BJ (cell line): ENCODE data around the gene RAPGEF5. TPM values are rescaled to one million over a fixed set of nuclear protein-coding genes. Genes with fewer than 3 reads are reported as not detected.

Experiments
- CTCF ChIA-PET: fragments of 350-600 bp; formaldehyde crosslinking; extraction: SDS; loops from one replicate; lab custom pipeline; 2021; ENCODE audit warnings: antibody characterized with exemption, inconsistent platforms; lab: Yijun Ruan, JAX
- POLR2A ChIA-PET: fragments of 300-600 bp; sonication (Branson Sonifier 250); formaldehyde crosslinking; extraction: SDS; loops from one replicate; lab custom pipeline; 2021; ENCODE audit warnings: antibody characterized with exemption; lab: Charles Lee
- DNase-seq: peaks from one replicate; pipeline ENCODE4 v3.0.0-alpha.2; 2011; ENCODE audit warnings: low read depth
- H3K27me3 ChIP-seq: 2 replicates; pipeline ENCODE4 v1.6.0; 2011; ENCODE audit warnings: low read length; ENCODE audit not compliant: control insufficient read depth, insufficient read depth
- H3K36me3 ChIP-seq: 2 replicates; pipeline ENCODE4 v1.5.1; 2011; ENCODE audit warnings: low read length; ENCODE audit not compliant: control insufficient read depth, insufficient read depth
- H3K4me3 ChIP-seq: 2 replicates; pipeline ENCODE4 v1.5.1; 2011; ENCODE audit warnings: low read depth, mild to moderate bottlenecking, control low read depth, low read length
- polyA plus RNA-seq: library from polyadenylated mRNA; depleted of rRNA; stranded (reverse); fragments of >200 nt; gene quantifications from 2 replicates; pipeline ENCODE4 v1.2.3, GENCODE V29; 2011
- TF ChIP-seq, protein P1 (sequence below): IDR thresholded peaks from 2 replicates; pipeline ENCODE4 v1.5.1; 2011; ENCODE audit warnings: low read depth, mild to moderate bottlenecking, control low read depth, inconsistent platforms, low read length, moderate library complexity; ENCODE audit not compliant: insufficient read depth

Gene RAPGEF5
- polyA plus RNA-seq, 1 experiment, result not detected

DNA sequence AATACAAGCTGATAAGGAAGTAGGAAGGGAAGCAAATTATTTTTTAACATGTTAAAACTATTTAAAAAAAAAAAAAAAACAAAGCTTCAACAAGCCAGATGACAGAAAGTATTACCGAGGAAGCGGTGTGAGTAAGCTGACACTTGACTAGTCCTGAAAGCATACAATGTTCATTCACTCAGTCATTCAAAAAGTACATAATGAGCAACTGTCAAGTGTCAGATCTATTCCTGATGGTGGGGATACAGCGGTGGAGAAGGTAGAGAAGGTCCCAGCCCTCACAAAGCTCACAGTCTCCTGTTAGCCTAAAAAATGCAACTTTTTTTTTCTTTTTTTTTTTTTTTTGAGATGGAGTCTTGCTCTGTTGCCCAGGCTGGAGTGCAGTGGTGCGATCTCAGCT is 40.0 kb downstream of the RAPGEF5 start:
- TF ChIP-seq, protein P1, sequence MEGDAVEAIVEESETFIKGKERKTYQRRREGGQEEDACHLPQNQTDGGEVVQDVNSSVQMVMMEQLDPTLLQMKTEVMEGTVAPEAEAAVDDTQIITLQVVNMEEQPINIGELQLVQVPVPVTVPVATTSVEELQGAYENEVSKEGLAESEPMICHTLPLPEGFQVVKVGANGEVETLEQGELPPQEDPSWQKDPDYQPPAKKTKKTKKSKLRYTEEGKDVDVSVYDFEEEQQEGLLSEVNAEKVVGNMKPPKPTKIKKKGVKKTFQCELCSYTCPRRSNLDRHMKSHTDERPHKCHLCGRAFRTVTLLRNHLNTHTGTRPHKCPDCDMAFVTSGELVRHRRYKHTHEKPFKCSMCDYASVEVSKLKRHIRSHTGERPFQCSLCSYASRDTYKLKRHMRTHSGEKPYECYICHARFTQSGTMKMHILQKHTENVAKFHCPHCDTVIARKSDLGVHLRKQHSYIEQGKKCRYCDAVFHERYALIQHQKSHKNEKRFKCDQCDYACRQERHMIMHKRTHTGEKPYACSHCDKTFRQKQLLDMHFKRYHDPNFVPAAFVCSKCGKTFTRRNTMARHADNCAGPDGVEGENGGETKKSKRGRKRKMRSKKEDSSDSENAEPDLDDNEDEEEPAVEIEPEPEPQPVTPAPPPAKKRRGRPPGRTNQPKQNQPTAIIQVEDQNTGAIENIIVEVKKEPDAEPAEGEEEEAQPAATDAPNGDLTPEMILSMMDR, result no peak
- no peaks in the 10 kb centered on the region; the same call in 1 of the 2 replicates for H3K27me3 ChIP-seq
- DNase-seq, result no peak
- CTCF ChIA-PET, result interaction anchor here (0.6 kb wide), 1 partner anchor 16 kb away, joined by 3 read pairs; no protein-coding TSS in a partner anchor
- POLR2A ChIA-PET, result no interaction called here
- H3K36me3 ChIP-seq, result no peaks in the 10 kb centered on the region
- no peak overlapping the region for H3K4me3 ChIP-seq

DNA sequence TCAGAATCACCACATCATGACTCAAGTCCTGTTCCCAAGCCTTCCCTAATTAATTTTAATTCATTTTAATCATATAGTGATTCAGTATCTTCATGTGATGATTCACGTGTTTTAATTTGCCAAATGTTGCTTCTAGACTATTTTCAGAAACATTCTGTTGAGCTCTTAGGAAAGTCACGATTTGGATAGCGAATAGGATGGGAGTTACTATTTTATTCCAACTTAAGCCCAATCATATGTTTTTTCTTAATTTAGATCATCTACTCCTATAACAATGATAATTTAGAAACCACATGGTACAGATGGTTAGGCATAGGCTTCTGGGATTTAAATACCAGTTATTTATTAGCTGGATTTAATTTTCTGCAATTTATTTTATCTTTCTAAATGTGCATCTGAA is 49.1 kb downstream of the RAPGEF5 start:
- TF ChIP-seq, protein P1, result no peak
- CTCF ChIA-PET, result no interaction called here
- POLR2A ChIA-PET, result no interaction called here

DNA sequence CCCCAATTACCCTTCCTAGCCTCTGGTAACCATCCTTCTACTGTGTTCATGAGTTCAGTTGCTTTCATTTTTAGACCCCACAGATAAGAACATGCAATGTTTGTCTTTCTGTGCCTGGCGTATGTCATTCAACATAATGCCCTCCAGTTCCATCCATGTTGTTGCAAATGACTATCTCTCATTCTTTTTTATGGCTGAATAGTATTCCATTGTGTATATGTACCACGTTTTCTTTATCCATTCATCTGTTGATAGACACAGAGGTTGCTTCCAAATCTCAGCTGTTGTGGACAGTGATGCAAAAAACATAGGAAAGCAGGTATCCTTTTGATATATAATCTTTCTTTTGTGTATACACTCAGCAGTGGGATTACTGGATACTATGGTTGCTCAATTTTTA is 51.2 kb downstream of the RAPGEF5 start:
- POLR2A ChIA-PET, result no interaction called here
- TF ChIP-seq, protein P1, result no peak
- no peaks in the 10 kb centered on the region for H3K27me3 ChIP-seq
- CTCF ChIA-PET, result no interaction called here
- no peak overlapping the region for H3K4me3 ChIP-seq
- DNase-seq, result no peak
- no peaks in the 10 kb centered on the region for H3K36me3 ChIP-seq

More for the DNA sequence above, 49.1 kb downstream of the RAPGEF5 start:
- H3K36me3 ChIP-seq, result no peaks in the 10 kb centered on the region
- no peaks in the 10 kb centered on the region; the same call in 1 of the 2 replicates for H3K27me3 ChIP-seq
- no peak for DNase-seq
- H3K4me3 ChIP-seq, result no peak overlapping the region

DNA sequence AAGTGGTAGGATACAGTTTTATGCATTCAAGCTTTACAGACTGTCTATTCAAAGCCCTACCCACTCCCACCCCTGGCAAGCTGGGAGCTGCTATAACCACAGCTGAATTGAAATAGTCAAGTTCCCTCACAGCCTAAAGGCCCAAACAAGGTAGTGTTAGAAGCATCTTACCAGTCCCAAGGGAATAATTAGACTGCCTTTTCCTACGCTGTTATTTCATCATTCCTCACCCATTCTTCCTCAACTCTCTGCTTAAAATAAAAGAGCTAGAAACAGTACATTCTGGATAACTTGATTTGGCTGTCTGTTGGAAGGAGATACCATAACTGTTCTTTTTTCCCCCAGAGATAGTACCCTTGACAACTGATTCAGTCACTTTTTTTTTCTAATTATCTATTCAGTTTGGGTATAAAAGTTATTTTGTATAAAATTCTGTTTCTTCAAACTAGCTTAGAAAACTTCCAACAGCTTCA is 54.0 kb downstream of the RAPGEF5 start:
- POLR2A ChIA-PET, result no interaction called here
- no peak overlapping the region for H3K4me3 ChIP-seq
- H3K36me3 ChIP-seq, result no peaks in the 10 kb centered on the region
- no peaks in the 10 kb centered on the region for H3K27me3 ChIP-seq
- CTCF ChIA-PET, result interaction anchor here (1.7 to 2.1 kb wide), 2 partner anchors 15 to 193 kb away, joined by 3 to 5 read pairs; no protein-coding TSS in a partner anchor
- TF ChIP-seq, protein P1, result no peak
- DNase-seq, result no peak

DNA sequence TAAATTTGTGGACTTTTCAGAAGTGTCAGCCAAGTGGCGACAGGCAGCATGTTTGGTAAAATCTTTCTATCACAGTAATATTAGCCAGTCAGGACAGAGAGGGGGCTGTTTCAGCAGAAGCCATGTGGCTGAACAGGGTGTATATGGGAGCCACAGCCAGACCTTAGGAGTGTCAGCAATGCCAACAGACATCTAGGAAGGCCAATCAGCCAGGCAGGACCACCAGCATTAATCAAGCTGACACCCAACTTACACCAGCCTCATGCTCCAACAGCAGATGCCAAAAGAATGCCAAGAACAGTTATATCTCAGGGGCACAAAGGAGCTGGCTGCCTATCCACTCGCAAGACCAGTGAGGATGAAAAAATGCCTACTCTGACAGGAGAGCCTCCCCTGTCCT is 54.8 kb downstream of the RAPGEF5 start:
- Histone ChIP-seq H3K27me3 (no peaks in the 10 kb centered on the region), H3K36me3 (no peaks in the 10 kb centered on the region), H3K4me3 (no peak overlapping the region)
- no peak for DNase-seq
- CTCF ChIA-PET, result interaction anchor here (0.6 to 2.1 kb wide), 4 partner anchors 12 to 193 kb away, joined by 3 to 5 read pairs (median 4); no protein-coding TSS in a partner anchor
- TF ChIP-seq, protein P1, result no peak
- POLR2A ChIA-PET, result no interaction called here
